Measurements from ENCODE around the gene PRSS8.

PRSS8 gene

DNA sequence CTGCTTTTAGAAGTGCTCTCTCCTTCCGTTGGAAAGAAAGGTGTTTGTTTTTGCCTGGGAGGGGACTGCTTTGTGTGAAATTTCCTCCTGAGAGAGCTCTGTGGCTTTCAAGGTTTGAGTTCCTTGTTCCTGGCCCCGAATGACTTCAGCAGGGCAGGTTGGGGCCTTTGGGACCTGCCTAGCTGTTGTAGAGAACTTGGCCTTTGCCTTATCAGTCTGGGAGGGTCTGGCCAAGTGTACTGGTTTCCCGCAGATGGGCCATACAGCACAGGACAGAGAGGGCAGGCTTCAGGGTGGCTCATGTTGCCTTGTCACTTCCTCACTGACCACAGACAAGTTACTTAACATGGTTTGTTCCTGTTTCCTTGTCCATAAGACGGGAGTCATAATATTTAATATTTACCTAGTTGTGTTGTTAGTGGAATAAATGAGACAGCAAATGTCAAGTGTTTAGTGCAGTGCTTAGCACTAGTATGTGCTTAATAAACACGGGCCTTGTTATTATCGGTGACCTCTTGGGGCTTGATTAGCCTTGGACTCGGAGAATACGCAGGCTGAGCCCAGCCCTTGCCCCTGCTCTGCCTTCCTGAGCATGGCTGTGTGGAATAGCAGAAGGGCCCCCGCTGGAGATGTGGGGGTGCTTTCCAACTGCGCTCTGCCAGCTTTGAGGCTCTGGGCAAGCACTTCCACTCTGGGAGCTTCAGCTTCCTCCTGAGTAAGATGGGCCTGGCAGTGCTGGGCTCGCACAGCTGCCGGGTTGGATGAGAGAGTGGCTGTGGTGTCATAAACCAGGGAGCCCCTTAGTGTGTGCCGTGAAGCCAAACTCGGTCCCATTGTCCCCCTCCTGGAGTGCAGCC is 6.6 kb downstream of the PRSS8 start:
- DNase-seq (ENCODE audit: low read depth): no peak

- no peak for DNase-seq (ENCODE audit: low read depth)
Measured at GRCh38 chr16:31127182-31127581, 8.3 kb downstream of the PRSS8 start.

GRCh38 chr16:31125844-31126243 is 9.7 kb downstream of the PRSS8 start:
- no peak for DNase-seq (ENCODE audit: low read depth)

DNA sequence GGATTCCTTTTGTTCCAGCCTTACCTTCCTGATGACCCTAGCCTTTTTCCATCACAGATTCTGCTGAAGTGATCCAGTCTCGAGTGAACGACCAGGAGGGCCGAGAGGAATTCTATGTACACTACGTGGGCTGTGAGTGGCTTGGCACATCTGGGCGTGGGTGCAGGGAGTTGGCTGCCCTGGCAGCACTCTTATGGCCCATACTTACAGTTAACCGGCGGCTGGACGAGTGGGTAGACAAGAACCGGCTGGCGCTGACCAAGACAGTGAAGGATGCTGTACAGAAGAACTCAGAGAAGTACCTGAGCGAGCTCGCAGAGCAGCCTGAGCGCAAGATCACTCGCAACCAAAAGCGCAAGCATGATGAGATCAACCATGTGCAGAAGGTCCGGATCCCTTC is 15.4 kb downstream of the PRSS8 start:
- DNase-seq (ENCODE audit: low read depth): no peak

- peak; percentile 69 for DNase-seq (ENCODE audit: low read depth)
Measured at GRCh38 chr16:31118223-31119155, 17.0 kb downstream of the PRSS8 start.

DNA sequence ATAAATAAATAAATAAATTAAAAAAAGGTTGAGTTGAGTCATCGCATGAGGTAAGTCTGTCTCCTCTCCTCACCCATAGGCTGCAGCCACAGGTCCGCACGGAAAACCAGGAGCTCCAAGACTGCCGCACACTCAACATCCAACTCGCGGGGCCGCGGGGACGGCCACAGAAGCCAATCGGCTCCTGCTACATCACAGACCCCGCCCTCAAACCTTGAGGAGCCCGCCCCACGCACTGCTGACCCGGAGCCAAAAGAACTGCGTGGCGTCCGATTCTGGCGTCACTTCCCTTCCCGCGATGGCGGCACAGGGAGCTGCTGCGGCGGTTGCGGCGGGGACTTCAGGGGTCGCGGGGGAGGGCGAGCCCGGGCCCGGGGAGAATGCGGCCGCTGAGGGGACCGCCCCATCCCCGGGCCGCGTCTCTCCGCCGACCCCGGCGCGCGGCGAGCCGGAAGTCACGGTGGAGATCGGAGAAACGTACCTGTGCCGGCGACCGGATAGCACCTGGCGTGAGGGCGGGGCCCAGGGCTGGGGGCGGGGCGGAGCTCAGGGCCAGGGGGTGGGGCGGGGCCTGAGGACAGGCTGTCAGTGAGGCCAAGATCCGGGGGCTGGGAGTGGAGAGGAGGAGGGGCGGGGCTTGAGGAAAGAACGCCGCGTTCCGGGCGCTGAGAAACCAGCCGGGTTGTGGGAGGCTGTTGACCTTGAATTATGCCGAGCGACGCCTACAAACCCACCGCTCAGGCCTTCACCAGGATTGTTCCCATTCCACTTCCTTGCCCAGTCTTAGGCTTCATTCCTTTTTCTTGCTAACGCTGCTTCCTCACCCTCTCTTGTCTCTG is 17.9 kb downstream of the PRSS8 start, which contains the start of gene KAT8:
TSS of gene KAT8 (plus strand) at position 281 of the 839 bp plus-strand sequence. CDS start at position 299, 18 bp downstream.
- peak; percentile 87 for DNase-seq (ENCODE audit: low read depth)

GRCh38 chr16:31114468-31114867 is 21.1 kb downstream of the PRSS8 start:
- DNase-seq (ENCODE audit: low read depth): no peak

- DNase-seq (ENCODE audit: low read depth): no peak
Measured at GRCh38 chr16:31113121-31114120, 22.1 kb downstream of the PRSS8 start.

DNA sequence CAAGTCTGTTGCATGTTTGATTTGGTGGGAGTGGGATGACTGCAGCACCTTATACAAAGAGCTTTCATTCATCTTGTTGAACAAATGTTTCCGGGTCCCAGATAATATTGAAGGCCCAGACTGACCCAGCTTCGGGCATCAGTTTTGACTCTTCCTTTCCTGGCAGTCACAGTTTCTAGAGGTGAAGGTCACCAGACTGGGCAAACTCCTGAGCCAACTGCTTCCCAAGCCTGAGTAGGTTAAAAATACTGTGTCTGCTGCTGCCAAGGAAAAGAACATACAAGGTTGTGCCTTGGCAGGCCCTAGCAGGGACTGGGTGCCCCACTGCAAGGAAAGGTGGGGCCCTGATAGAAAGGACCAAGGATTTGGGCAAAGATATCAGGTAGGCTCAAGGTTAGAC is 22.8 kb downstream of the PRSS8 start:
- no peak for DNase-seq (ENCODE audit: low read depth)

- no peak for DNase-seq (ENCODE audit: low read depth)
Measured at GRCh38 chr16:31111881-31112466, 23.6 kb downstream of the PRSS8 start.

DNA sequence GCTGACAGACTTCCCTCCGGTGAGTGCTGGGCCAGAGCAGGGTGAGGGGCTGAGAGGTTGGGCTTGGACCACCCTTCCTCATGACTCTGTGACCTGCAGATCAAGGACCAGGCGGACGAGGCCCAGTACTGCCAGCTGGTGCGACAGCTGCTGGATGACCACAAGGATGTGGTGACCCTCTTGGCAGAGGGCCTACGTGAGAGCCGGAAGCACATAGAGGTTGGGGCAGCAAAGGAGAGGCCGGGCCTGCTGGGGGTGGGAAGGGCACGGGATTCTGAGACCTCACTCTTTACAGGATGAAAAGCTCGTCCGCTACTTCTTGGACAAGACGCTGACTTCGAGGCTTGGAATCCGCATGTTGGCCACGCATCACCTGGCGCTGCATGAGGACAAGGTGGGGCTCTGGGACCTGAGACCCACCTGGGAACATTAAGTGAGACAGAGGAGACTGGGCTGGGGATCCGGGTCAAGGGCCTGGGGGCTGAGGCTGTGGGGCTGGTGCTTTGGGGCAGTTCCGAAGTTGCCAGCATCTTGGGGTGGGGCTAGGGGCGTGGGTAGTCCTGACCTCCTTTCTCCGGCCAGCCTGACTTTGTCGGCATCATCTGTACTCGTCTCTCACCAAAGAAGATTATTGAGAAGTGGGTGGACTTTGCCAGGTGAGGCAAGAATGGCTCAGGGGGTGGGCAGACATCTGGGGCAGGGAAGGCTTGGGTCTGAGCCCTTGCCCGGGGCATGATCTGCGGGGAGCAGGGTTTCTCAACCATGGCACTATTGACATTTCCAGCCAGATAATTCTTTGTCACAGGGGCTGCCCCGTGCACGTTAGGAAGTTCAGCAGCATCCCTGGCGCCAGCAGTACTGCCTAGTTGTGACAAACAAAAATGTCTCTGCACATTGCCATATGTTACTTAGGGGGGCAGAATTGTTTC is 25.2 kb downstream of the PRSS8 start:
- no peak for DNase-seq (ENCODE audit: low read depth)

DNA sequence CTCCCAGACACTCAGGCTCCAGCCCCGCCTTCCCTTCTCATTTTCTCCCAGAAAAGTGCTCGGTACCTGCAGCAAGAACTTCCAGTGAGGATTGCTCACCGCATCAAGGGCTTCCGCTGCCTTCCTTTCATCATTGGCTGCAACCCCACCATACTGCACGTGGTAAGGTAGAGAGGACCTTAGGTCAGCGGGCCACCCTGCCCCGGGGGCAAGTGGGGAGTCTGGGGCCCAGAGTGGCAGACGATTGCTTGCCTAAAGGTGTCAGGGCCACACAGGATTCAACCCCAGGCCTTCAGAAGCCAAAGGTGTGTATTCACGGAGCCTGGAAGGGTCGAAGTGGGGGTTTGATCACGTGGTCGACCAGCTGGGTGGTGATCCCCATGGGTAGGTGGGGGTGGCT is 25.9 kb downstream of the PRSS8 start:
- DNase-seq (ENCODE audit: low read depth): no peak

- DNase-seq (ENCODE audit: low read depth): no peak
Measured at GRCh38 chr16:31108794-31109558, 26.6 kb downstream of the PRSS8 start.

DNA sequence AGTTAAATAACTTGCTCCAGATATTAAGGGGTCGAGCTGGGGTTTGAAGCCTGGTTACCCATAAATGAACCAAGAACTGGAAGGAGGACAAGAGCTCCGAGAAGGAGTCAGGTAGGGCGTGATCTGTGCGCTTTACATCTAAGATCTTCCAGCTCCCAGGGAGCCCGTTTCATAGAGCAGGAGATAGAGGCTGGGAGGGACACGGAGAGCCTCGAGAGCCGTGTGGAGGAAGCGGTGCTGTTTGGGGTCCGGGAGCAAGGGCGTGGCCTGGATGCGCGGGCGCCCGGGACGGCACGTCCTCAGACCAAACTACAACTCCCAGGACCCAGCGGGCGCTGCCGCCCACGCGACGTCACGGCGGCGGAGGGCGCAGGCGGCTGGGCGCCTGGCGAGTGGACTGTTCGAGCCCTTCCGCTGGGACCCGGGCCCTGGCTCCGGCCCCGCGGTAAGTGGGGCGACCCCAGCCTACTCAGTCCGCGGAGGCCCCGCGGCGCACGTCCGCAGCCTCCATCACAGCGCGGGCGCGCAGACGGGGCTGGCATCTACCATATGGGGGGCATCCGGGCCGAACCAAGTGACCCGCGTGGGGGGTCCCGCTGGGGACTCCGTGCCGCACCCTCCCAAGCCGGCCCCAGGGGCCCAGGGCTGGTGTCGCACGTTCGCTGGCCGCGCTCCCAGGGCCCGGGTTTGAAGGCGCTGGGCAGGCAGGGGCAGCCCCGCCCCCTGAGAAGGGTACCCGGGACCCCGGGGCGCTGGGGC is 27.3 kb downstream of the PRSS8 start, which contains the start of gene BCKDK:
TSS of gene BCKDK (plus strand) at position 352 of the 759 bp plus-strand sequence. CDS start 838 bp downstream, outside the sequence.
- DNase-seq (ENCODE audit: low read depth): peak; percentile 50

GRCh38 chr16:31107465-31107867 is 28.1 kb downstream of the PRSS8 start:
- DNase-seq (ENCODE audit: low read depth): no peak

GRCh38 chr16:31106509-31107464 is 28.7 kb downstream of the PRSS8 start:
- DNase-seq (ENCODE audit: low read depth): no peak
